OCI-LY3 (cell line): Measurements from ENCODE around the gene TLN1.

ENCODE experiments used
- EZH2phosphoT487 ChIP-seq: fragments of 200-600 bp; shearing (Covaris generic); IDR thresholded peaks from 2 replicates; pipeline ENCODE4 v1.6.1; 2018; ENCODE audit warnings: antibody characterized with exemption, mixed run types, low read depth
- TF ChIP-seq, protein P1 (sequence below): fragments of 200-600, 300-600 bp; sonication (generic); IDR thresholded peaks from 2 replicates; pipeline ENCODE4 v1.5.1; 2014; ENCODE audit warnings: antibody characterized with exemption, low read length, low read depth

DNA sequence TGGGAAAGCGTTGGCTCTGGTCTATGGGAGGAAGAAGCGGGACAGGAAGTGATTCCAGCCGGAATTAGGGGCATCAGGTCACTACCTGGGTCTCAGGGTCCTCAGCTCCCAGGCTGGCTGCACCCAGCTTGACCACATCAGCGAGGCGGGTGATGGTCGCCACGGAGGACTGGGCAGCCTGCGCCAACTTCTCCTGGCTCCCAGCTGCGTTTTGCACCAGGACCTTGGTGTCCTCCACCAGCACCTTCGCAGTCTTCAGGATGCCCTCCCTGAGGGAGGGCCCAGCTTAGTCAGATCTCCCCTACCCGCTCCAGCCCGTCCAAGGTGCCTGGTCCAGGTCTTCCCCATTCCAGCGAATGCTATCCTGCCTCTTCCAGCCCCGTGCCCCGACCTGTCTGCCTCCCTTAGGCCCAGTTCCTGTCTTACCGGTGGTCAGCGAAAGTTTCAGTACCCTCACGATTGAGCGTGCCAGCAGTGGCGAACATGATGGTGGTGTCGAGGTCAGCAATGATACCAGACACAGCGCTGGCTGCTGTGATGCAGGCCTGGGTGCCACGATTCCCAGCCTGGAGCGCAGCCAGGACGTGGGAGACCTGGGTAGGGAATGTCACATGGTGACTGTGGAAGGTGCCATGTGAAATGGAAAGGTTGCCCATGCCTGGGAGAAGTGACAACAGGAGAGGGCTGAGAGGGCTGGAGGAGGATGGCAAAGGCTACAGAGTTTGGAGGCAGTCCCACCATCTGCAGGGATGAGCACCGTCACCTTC lies 27.9 kb downstream of the TLN1 start:
- TF ChIP-seq, protein P1, sequence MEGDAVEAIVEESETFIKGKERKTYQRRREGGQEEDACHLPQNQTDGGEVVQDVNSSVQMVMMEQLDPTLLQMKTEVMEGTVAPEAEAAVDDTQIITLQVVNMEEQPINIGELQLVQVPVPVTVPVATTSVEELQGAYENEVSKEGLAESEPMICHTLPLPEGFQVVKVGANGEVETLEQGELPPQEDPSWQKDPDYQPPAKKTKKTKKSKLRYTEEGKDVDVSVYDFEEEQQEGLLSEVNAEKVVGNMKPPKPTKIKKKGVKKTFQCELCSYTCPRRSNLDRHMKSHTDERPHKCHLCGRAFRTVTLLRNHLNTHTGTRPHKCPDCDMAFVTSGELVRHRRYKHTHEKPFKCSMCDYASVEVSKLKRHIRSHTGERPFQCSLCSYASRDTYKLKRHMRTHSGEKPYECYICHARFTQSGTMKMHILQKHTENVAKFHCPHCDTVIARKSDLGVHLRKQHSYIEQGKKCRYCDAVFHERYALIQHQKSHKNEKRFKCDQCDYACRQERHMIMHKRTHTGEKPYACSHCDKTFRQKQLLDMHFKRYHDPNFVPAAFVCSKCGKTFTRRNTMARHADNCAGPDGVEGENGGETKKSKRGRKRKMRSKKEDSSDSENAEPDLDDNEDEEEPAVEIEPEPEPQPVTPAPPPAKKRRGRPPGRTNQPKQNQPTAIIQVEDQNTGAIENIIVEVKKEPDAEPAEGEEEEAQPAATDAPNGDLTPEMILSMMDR: no peak
- TF ChIP-seq EZH2phosphoT487: no peak
